ENCODE measurements around the gene C19orf44. TPM values are rescaled to one million over a fixed set of nuclear protein-coding genes. Genes with fewer than 3 reads are reported as not detected.
"Not testable (repeated sequence)": the region's sequence is repeated elsewhere in the genome, so short reads cannot be mapped to it uniquely, and the experiment has no call there.

The C19orf44 gene
- polyA plus RNA-seq (2013, experiment 1 of 2), result 2.4 TPM
- polyA plus RNA-seq (2013, experiment 2 of 2), result 2.4 TPM

DNA sequence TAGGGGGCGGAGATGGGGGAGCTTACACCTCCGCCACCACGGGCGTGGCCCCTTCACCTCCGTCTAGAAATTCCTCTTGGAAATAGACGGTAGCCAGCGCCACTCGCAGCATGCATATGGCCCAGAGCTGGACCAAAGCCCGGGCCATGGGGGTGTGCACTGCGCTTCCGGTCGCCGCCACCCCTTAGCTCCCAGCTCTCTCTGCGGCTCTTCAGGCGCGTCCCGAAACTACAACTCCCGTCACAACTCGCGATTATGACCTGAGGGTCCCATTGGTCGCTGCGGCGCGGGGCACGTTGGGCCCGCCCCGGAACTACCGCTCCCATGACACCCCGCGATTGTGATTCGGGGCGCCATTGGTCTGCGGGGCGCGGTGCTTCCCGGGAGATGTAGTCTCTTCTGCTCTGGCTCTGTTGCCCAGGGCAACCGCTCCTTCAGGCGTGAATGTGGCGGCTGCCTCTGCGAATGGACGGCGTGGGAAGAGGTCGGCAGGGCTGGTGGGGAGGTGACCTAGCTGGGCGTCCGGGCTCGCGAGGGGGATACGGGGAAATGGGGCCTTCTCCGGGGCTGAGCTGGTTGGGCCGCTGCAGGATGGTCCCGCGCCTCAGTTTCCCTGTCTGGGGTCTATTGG is at the start of gene C19orf44, which contains the start of gene CALR3:
Gene C19orf44 (plus strand): TSS at position 413 of the 631 bp plus-strand sequence. CDS start 4,399 bp downstream, outside the sequence.
Gene CALR3 (minus strand): TSS at position 186 of the 631 bp plus-strand sequence. CDS start 38 bp downstream, at position 148.
- Histone ChIP-seq H2BK120ac (ENCODE audit: low read depth, low read length) (no peak within 1 kb of the TSS), H4K5ac (ENCODE audit: low read length) (peak within 1 kb of the TSS; percentile 99), H3K36me3 (ENCODE audit: control insufficient read depth, insufficient read depth, low read length) (no peaks in the 10 kb centered on the region), H2BK5ac (ENCODE audit: low read length) (no peak within 1 kb of the TSS), H3K79me1 (ENCODE audit: low read length) (peaks cover 2% of the 10 kb centered on the region), H2BK15ac (replicated peaks; ENCODE audit: low read depth) (no peak within 1 kb of the TSS), H3K4ac (ENCODE audit: low read depth, low read length) (peak within 1 kb of the TSS; percentile 58), H3K27ac (ENCODE audit: low read depth, low read length) (no peak within 1 kb of the TSS), H3K4me3 (ENCODE audit: low read length) (peak within 1 kb of the TSS; percentile 82), H3K9ac (ENCODE audit: low read length) (peak within 1 kb of the TSS; percentile 86), H3K4me1 (ENCODE audit: control insufficient read depth, low read depth, low read length) (no peaks in the 10 kb centered on the region), H4K8ac (ENCODE audit: low read depth, low read length) (peak within 1 kb of the TSS; percentile 3), H3K18ac (ENCODE audit: low read length) (peak within 1 kb of the TSS; percentile 6), H3K4me2 (ENCODE audit: low read length) (peak within 1 kb of the TSS; percentile 97), H3K79me2 (ENCODE audit: control insufficient read depth, insufficient read depth, low read length) (no peaks in the 10 kb centered on the region), H3K56ac (ENCODE audit: low read length) (peak within 1 kb of the TSS; percentile 91), H3K27me3 (ENCODE audit: insufficient read depth, low read length, poor library complexity) (no peaks in the 10 kb centered on the region), H2AK5ac (ENCODE audit: low read length) (no peak within 1 kb of the TSS), H3K23ac (ENCODE audit: low read length) (peak within 1 kb of the TSS; percentile 15)
- peak; percentile 99 for DNase-seq
- WGBS (ENCODE audit: extremely low coverage, insufficient coverage, low lambda C conversion rate), result no CpG with 5 or more reads among the region's 52 CpGs

DNA sequence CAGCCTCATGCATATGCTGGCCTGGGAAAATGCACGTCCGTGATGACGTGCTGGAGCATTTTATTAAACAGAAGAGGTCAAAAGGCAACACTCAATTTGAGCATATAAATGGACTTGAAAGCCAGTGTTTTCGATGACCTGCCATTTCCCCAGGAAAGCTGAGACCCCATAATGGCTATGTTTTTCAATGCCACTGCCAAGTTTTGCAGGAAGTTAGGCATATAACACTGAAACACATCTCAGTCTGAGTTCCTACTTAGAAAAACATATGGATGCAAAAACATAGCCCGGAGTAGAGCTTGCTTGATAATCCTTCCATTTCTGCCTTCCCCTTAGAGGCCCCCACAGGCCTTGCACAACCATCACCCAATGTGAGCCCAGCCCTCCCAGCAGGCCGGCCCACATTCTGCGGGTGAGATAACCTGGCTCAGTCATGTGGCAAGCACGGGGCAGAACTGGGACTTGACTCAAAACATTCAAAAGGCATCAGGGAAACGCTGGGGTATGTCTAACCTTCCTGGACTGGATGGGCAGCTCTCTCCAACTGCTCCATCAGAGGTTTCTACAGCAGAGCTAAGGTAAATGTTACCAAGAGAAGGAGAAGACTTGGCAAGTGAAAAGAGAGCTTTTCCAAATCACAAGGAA is 49.3 kb upstream of the C19orf44 start:
- no peak overlapping the region for H2BK15ac ChIP-seq (replicated peaks; ENCODE audit: low read depth)
- H3K79me2 ChIP-seq (ENCODE audit: control insufficient read depth, insufficient read depth, low read length), result peaks cover 26% of the 10 kb centered on the region
- no peak overlapping the region for H3K56ac ChIP-seq (ENCODE audit: low read length)
- H3K27me3 ChIP-seq (ENCODE audit: insufficient read depth, low read length, poor library complexity), result no peaks in the 10 kb centered on the region
- H3K79me1 ChIP-seq (ENCODE audit: low read length), result peaks cover 28% of the 10 kb centered on the region
- H3K23ac ChIP-seq (ENCODE audit: low read length), result no peak overlapping the region
- H2BK120ac ChIP-seq (ENCODE audit: low read depth, low read length), result no peak overlapping the region
- no peak overlapping the region for H2AK5ac ChIP-seq (ENCODE audit: low read length)
- no peak overlapping the region for H3K9ac ChIP-seq (ENCODE audit: low read length)
- no peak for DNase-seq
- H3K27ac ChIP-seq (ENCODE audit: low read depth, low read length), result no peak overlapping the region
- H4K8ac ChIP-seq (ENCODE audit: low read depth, low read length), result no peak overlapping the region
- no peaks in the 10 kb centered on the region for H3K36me3 ChIP-seq (ENCODE audit: control insufficient read depth, insufficient read depth, low read length)
- H3K4me2 ChIP-seq (ENCODE audit: low read length), result no peak overlapping the region
- H2BK5ac ChIP-seq (ENCODE audit: low read length), result no peak overlapping the region
- WGBS (ENCODE audit: extremely low coverage, insufficient coverage, low lambda C conversion rate), result no CpG with 5 or more reads among the region's 9 CpGs
- H3K4me1 ChIP-seq (ENCODE audit: control insufficient read depth, low read depth, low read length), result peaks cover 4% of the 10 kb centered on the region
- no peak overlapping the region for H3K4me3 ChIP-seq (ENCODE audit: low read length)
- no peak overlapping the region for H4K5ac ChIP-seq (ENCODE audit: low read length)
- no peak overlapping the region for H3K18ac ChIP-seq (ENCODE audit: low read length)
- H3K4ac ChIP-seq (ENCODE audit: low read depth, low read length), result no peak overlapping the region

DNA sequence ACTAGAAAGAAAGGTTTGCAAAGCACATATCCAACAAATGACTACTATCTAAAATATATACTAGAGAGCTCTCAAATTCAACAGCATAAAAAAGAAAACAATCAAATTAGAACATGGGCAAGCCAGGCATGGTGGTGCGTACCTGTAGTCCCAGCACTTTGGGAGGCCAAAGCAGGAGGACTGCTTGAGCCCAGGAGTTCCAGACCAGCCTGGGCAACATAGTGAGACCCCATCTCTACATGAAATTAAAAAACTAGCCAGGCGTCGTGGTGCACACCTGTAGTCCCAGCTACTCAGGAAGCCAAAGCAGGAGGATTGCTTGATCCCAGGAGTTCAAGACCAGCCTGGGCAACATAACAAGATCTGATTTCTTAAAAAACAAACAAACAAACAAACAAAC is 47.3 kb upstream of the C19orf44 start:
- no CpG with 5 or more reads among the region's 3 CpGs for WGBS (ENCODE audit: extremely low coverage, insufficient coverage, low lambda C conversion rate)
- H3K79me2 ChIP-seq (ENCODE audit: control insufficient read depth, insufficient read depth, low read length), result peaks cover 26% of the 10 kb centered on the region

DNA sequence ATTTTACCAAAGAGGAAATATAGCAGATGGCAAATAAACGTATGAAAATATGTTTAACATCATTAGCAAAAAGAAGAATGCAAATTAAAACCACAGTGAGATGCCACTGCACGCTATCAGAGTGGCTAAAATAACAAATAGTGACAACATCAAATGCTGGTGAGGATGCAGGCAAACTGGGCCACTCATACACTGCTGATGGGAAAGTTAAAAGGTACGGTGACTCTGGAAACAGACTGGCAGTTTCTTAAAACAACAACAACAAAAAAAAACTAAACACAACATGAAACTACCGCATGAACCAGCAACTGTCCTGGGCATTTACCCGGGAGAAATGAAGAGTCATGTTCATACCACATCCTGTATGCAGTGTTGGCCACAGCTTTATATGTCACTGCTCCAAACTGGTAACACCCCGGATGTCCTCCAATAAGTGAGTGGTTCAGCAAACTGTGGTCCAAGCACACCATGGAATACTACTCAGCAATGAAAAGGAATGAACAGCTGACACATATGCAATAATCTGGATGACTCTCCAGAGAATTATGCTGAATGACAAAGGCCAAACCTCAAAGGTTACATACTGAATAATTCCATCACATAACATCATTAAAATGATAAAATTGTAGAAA is 46.7 kb upstream of the C19orf44 start:
- WGBS (ENCODE audit: extremely low coverage, insufficient coverage, low lambda C conversion rate), result no CpG with 5 or more reads among the region's 6 CpGs
- Histone ChIP-seq H2BK120ac (ENCODE audit: low read depth, low read length) (no peak overlapping the region), H3K18ac (ENCODE audit: low read length) (no peak overlapping the region), H2AK5ac (ENCODE audit: low read length) (no peak overlapping the region), H2BK15ac (replicated peaks; ENCODE audit: low read depth) (no peak overlapping the region), H4K8ac (ENCODE audit: low read depth, low read length) (no peak overlapping the region), H3K4me1 (ENCODE audit: control insufficient read depth, low read depth, low read length) (no peaks in the 10 kb centered on the region), H3K4ac (ENCODE audit: low read depth, low read length) (no peak overlapping the region), H3K4me3 (ENCODE audit: low read length) (no peak overlapping the region), H3K79me1 (ENCODE audit: low read length) (peaks cover 25% of the 10 kb centered on the region), H3K79me2 (ENCODE audit: control insufficient read depth, insufficient read depth, low read length) (peaks cover 23% of the 10 kb centered on the region), H3K23ac (ENCODE audit: low read length) (no peak overlapping the region), H3K27me3 (ENCODE audit: insufficient read depth, low read length, poor library complexity) (no peaks in the 10 kb centered on the region), H3K56ac (ENCODE audit: low read length) (no peak overlapping the region), H2BK5ac (ENCODE audit: low read length) (no peak overlapping the region), H3K9ac (ENCODE audit: low read length) (no peak overlapping the region), H3K27ac (ENCODE audit: low read depth, low read length) (no peak overlapping the region), H3K4me2 (ENCODE audit: low read length) (no peak overlapping the region), H4K5ac (ENCODE audit: low read length) (no peak overlapping the region), H3K36me3 (ENCODE audit: control insufficient read depth, insufficient read depth, low read length) (no peaks in the 10 kb centered on the region)
- no peak for DNase-seq

More for the DNA sequence above, 47.3 kb upstream of the C19orf44 start:
- not testable (repeated sequence) for H2BK15ac ChIP-seq (replicated peaks; ENCODE audit: low read depth); H3K4ac ChIP-seq (ENCODE audit: low read depth, low read length); H4K8ac ChIP-seq (ENCODE audit: low read depth, low read length); H3K4me3 ChIP-seq (ENCODE audit: low read length); H3K36me3 ChIP-seq (ENCODE audit: control insufficient read depth, insufficient read depth, low read length); H3K9ac ChIP-seq (ENCODE audit: low read length); H3K4me1 ChIP-seq (ENCODE audit: control insufficient read depth, low read depth, low read length); H3K18ac ChIP-seq (ENCODE audit: low read length); H4K5ac ChIP-seq (ENCODE audit: low read length); DNase-seq; H3K27me3 ChIP-seq (ENCODE audit: insufficient read depth, low read length, poor library complexity); H2BK120ac ChIP-seq (ENCODE audit: low read depth, low read length); H2BK5ac ChIP-seq (ENCODE audit: low read length); H3K27ac ChIP-seq (ENCODE audit: low read depth, low read length); H3K4me2 ChIP-seq (ENCODE audit: low read length); H3K56ac ChIP-seq (ENCODE audit: low read length); H3K23ac ChIP-seq (ENCODE audit: low read length); H2AK5ac ChIP-seq (ENCODE audit: low read length)
- H3K79me1 ChIP-seq (ENCODE audit: low read length), result peaks cover 25% of the 10 kb centered on the region

DNA sequence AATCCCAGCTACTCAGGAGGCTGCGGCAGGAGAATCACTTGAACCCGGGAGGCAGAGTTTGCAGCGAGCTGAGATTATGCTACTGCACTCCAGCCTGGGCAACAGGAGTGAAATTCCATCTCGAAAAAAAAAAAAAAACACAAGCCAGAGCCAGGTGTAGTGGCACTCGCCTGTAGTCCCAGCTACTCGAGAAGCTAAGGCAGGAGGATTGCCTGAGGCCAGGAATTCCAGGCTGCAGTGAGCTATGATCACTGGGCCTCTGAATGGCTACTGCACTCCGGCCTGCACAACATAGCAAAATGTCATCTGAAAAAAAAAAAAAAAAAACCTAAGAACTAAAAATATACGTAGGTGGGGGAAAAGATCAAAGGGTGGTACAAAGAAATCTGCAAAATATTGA is 43.9 kb upstream of the C19orf44 start:
- H3K4ac ChIP-seq (ENCODE audit: low read depth, low read length), result no peak overlapping the region
- H3K4me2 ChIP-seq (ENCODE audit: low read length), result no peak overlapping the region
- no peak overlapping the region for H2BK5ac ChIP-seq (ENCODE audit: low read length)
- H3K27ac ChIP-seq (ENCODE audit: low read depth, low read length), result no peak overlapping the region
- DNase-seq, result peak; percentile 89
- H2BK15ac ChIP-seq (replicated peaks; ENCODE audit: low read depth), result no peak overlapping the region
- no peak overlapping the region for H2BK120ac ChIP-seq (ENCODE audit: low read depth, low read length)
- H3K4me1 ChIP-seq (ENCODE audit: control insufficient read depth, low read depth, low read length), result peaks cover 3% of the 10 kb centered on the region
- no peaks in the 10 kb centered on the region for H3K27me3 ChIP-seq (ENCODE audit: insufficient read depth, low read length, poor library complexity)
- no peak overlapping the region for H3K4me3 ChIP-seq (ENCODE audit: low read length)
- no peak overlapping the region for H2AK5ac ChIP-seq (ENCODE audit: low read length)
- H3K18ac ChIP-seq (ENCODE audit: low read length), result no peak overlapping the region
- H4K8ac ChIP-seq (ENCODE audit: low read depth, low read length), result no peak overlapping the region
- no peak overlapping the region for H3K56ac ChIP-seq (ENCODE audit: low read length)
- H3K9ac ChIP-seq (ENCODE audit: low read length), result no peak overlapping the region
- H3K79me2 ChIP-seq (ENCODE audit: control insufficient read depth, insufficient read depth, low read length), result peaks cover 23% of the 10 kb centered on the region
- no CpG with 5 or more reads among the region's 8 CpGs for whole genome bisulfite sequencing (ENCODE audit: extremely low coverage, insufficient coverage, low lambda C conversion rate)
- H3K36me3 ChIP-seq (ENCODE audit: control insufficient read depth, insufficient read depth, low read length), result no peaks in the 10 kb centered on the region
- no peak overlapping the region for H4K5ac ChIP-seq (ENCODE audit: low read length)
- peaks cover 20% of the 10 kb centered on the region for H3K79me1 ChIP-seq (ENCODE audit: low read length)
- no peak overlapping the region for H3K23ac ChIP-seq (ENCODE audit: low read length)

Data from mesendoderm (in vitro differentiated cells).